ENCODE measurements around the gene SLC2A4. TPM values are rescaled to one million over a fixed set of nuclear protein-coding genes. Genes with fewer than 3 reads are reported as not detected.

SLC2A4 gene
- total and polyA plus RNA-seq, 2 of the 4 experiments (the other 2 are of a cell fraction) = 0.07 TPM; not detected in 1

GRCh38 chr17:7292729-7293128 is 11.2 kb downstream of the SLC2A4 start:
- TF ChIP-seq ELK1 (IDR thresholded peaks at IDR 0.05; ENCODE audit: borderline replicate concordance, low read depth, low read length) (no peak), BHLHE40 (IDR thresholded peaks at IDR 0.05; ENCODE audit: low read depth, low read length) (no peak)

More at GRCh38 chr17:7292729-7293128, 11.2 kb downstream of the SLC2A4 start:
- no peak overlapping the region for H3K4me2 ChIP-seq (ENCODE audit: low read depth, low read length)
- H3K9me1 ChIP-seq (ENCODE audit: insufficient read depth, low read length) = no peaks in the 10 kb centered on the region; the same call in 1 of the 2 replicates
- intact Hi-C loops (cut with micrococcal nuclease) (no loop called here), in situ Hi-C loops (cut with MboI; ENCODE audit: low sequenced_read_pairs) (no loop called here), dilution Hi-C loops (cut with HindIII; ENCODE audit: low sequenced_read_pairs, unreplicated experiment) (no loop called here)
- H3K4ac ChIP-seq (ENCODE audit: low read depth, low read length) = no peak overlapping the region
- ATAC-seq (ENCODE audit: low read depth) (no peak), DNase-seq (no peak)
- no peak overlapping the region for H3K18ac ChIP-seq (ENCODE audit: low read depth, low read length)
- H2AK9ac ChIP-seq (replicated peaks; ENCODE audit: low read depth, low read length, poor library complexity) = no peak overlapping the region
- H3K4me1 ChIP-seq (ENCODE audit: control insufficient read depth, insufficient read depth, low read length) = peaks cover 3% of the 10 kb centered on the region
- H3K9ac ChIP-seq (ENCODE audit: low read depth, low read length) = no peak overlapping the region
- no peak overlapping the region for H3K23ac ChIP-seq (ENCODE audit: low read depth, low read length)
- 0% methylated on average over 1 of the region's 6 CpGs; no CpG with 5 or more reads in 1 of the 2 experiments for WGBS, 2 experiments (ENCODE audit: extremely low coverage in 2 of 2, insufficient read length in 1 of 2)
- no peak overlapping the region for H2BK15ac ChIP-seq (ENCODE audit: low read depth, low read length)
- H2BK120ac ChIP-seq (ENCODE audit: low read depth, low read length) = no peak overlapping the region
- no peak overlapping the region for H3K27ac ChIP-seq (ENCODE audit: insufficient read depth, low read length)
- peaks cover 65% of the 10 kb centered on the region for H3K27me3 ChIP-seq (ENCODE audit: control insufficient read depth, insufficient read depth, low read length)
- CTCF ChIA-PET = no interaction called here
- no peak overlapping the region for H3K4me3 ChIP-seq (ENCODE audit: insufficient read depth, low read depth, low read length)
- 0 out of 2 replicates have a peak, but pooled peaks cover 3% of the 10 kb centered on the region for H4K20me1 ChIP-seq (ENCODE audit: insufficient read depth, low read length)
- no peaks in the 10 kb centered on the region for H3K79me1 ChIP-seq (ENCODE audit: low read depth in 1 of 2, low read length in 2 of 2)
- H2AK5ac ChIP-seq (ENCODE audit: low read depth, low read length) = no peak overlapping the region
- POLR2A ChIA-PET (ENCODE audit: unreplicated experiment) = no interaction called here
- no peak overlapping the region for H4K8ac ChIP-seq (ENCODE audit: low read depth in 2 of 2, low read length in 2 of 2)
- no peaks in the 10 kb centered on the region for H3K36me3 ChIP-seq (ENCODE audit: control insufficient read depth, insufficient read depth, low read length)
- no peak overlapping the region for H3K56ac ChIP-seq (ENCODE audit: extremely low read depth, insufficient read depth, low read length)
- no peaks in the 10 kb centered on the region; the same call in 1 of the 2 replicates for H3K9me3 ChIP-seq (ENCODE audit: control insufficient read depth, insufficient read depth, low read length)
- no peak overlapping the region for H4K5ac ChIP-seq (ENCODE audit: low read depth, low read length)
- H4K91ac ChIP-seq (ENCODE audit: insufficient read depth, low read depth, low read length) = no peak overlapping the region
- H3K14ac ChIP-seq (replicated peaks; ENCODE audit: low read depth, low read length) = no peak overlapping the region
- no TSS peak for BruUV-seq (replicated peaks)
- H2BK20ac ChIP-seq (ENCODE audit: low read depth, low read length) = no peak overlapping the region
- no peak overlapping the region for H2AFZ ChIP-seq (replicated peaks; ENCODE audit: low read length, poor library complexity)
- H2BK5ac ChIP-seq (ENCODE audit: low read depth, low read length, poor library complexity, severe bottlenecking) = no peak overlapping the region

Data from IMR-90 (cell line).